Activated CD4-positive, alpha-beta memory T cell treated with anti-CD3 and anti-CD28 coated beads, Interleukin-2, amount 10 ng/mL, durations not matched to agents 7 days and 5 days (primary cell): ENCODE measurements around the gene WDR38. TPM values are rescaled to one million over a fixed set of nuclear protein-coding genes. Genes with fewer than 3 reads are reported as not detected.

Experiments used
- CTCF ChIA-PET: fragments of 350-600 bp; sonication (Branson Sonifier 250); formaldehyde crosslinking; loops from one replicate; lab custom pipeline; 2021; ENCODE audit warnings: antibody characterized with exemption, inconsistent platforms; lab: Charles Lee
- POLR2A ChIA-PET: fragments of 350-600 bp; sonication (Branson Sonifier 250); formaldehyde crosslinking; loops from one replicate; lab custom pipeline; 2021; ENCODE audit warnings: antibody characterized with exemption; lab: Charles Lee
- DNase-seq: peaks from one replicate; pipeline ENCODE4 v3.0.0-alpha.2; 2020
- H3K27ac Mint-ChIP-seq: one replicate; pipeline ENCODE4 v1.8.0; 2021; ENCODE audit warnings: mild to moderate bottlenecking, mixed read lengths
- H3K27me3 Mint-ChIP-seq: one replicate; pipeline ENCODE4 v1.8.0; 2021; ENCODE audit warnings: mixed read lengths
- H3K36me3 Mint-ChIP-seq: one replicate; pipeline ENCODE4 v1.8.0; 2021; ENCODE audit warnings: low read depth, mixed read lengths
- H3K4me1 Mint-ChIP-seq: one replicate; pipeline ENCODE4 v1.8.0; 2021; ENCODE audit warnings: mixed read lengths
- H3K4me3 Mint-ChIP-seq: one replicate; pipeline ENCODE4 v1.8.0; 2021; ENCODE audit warnings: mild to moderate bottlenecking, mixed read lengths
- H3K9me3 Mint-ChIP-seq: one replicate; pipeline ENCODE4 v1.8.0; 2021; ENCODE audit warnings: mixed read lengths
- total RNA-seq, 2 experiments: library from RNA; stranded (reverse); gene quantifications; one replicate each; pipeline ENCODE4 v1.2.3, GENCODE V29; 2021

WDR38 gene
- total RNA-seq, 2 experiments from 2014 or later, result not detected

DNA sequence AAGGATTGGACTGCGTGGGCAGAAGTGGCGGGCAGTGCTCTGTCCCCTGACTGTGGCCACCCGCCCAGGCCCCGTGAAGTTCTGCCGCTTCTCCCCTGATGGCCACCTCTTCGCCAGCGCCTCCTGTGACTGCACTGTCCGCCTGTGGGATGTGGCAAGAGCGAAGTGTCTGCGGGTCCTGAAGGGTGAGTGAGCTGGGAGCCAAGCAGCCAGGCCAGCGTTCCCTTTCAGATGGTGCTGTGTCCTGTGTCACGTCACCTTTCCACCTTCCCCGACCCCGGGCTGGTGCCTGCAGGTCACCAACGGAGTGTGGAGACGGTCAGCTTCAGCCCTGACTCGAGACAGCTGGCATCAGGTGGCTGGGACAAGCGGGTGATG is 2.3 kb downstream of the WDR38 start:
- H3K9me3 Mint-ChIP-seq, result no peaks in the 10 kb centered on the region
- H3K4me3 Mint-ChIP-seq, result no peak overlapping the region
- peaks cover 37% of the 10 kb centered on the region for H3K4me1 Mint-ChIP-seq
- no peak overlapping the region for H3K27ac Mint-ChIP-seq
- ChIA-PET POLR2A (interaction anchor here (1.2 to 7.9 kb wide), 5 partner anchors 14 to 84 kb away, joined by 3 to 66 read pairs (median 13); partner anchors contain the start of gene NR6A1), CTCF (interaction anchor here (6.1 to 13.2 kb wide), 2 partner anchors 15 to 83 kb away, joined by 46 to 264 read pairs; partner anchors contain the start of genes NR6A1 and OLFML2A)
- no peak for DNase-seq
- peaks cover 39% of the 10 kb centered on the region for H3K36me3 Mint-ChIP-seq
- H3K27me3 Mint-ChIP-seq, result peaks cover 7% of the 10 kb centered on the region

- DNase-seq, result no peak
- H3K4me1 Mint-ChIP-seq, result peaks cover 41% of the 10 kb centered on the region
- POLR2A ChIA-PET, result interaction anchor here (1.2 to 7.9 kb wide), 5 partner anchors 13 to 84 kb away, joined by 3 to 66 read pairs (median 13); partner anchors contain the start of gene NR6A1
- H3K9me3 Mint-ChIP-seq, result no peaks in the 10 kb centered on the region
- CTCF ChIA-PET, result interaction anchor here (6.1 to 13.2 kb wide), 2 partner anchors 16 to 83 kb away, joined by 46 to 264 read pairs; partner anchors contain the start of genes NR6A1 and OLFML2A
- peaks cover 45% of the 10 kb centered on the region for H3K36me3 Mint-ChIP-seq
- peaks cover 6% of the 10 kb centered on the region for H3K27me3 Mint-ChIP-seq
- H3K27ac Mint-ChIP-seq, result no peak overlapping the region
- H3K4me3 Mint-ChIP-seq, result no peak overlapping the region
Measured at GRCh38 chr9:124855944-124856765, 2.9 kb downstream of the WDR38 start.

GRCh38 chr9:124857533-124858162 is 4.4 kb downstream of the WDR38 start:
- Mint-ChIP-seq H3K36me3 (peaks cover 51% of the 10 kb centered on the region), H3K4me3 (no peak overlapping the region), H3K4me1 (peaks cover 40% of the 10 kb centered on the region), H3K9me3 (no peaks in the 10 kb centered on the region), H3K27me3 (peaks cover 2% of the 10 kb centered on the region), H3K27ac (no peak overlapping the region)
- ChIA-PET POLR2A (interaction anchor here (1.8 to 7.9 kb wide), 3 partner anchors 14 to 86 kb away, joined by 5 to 210 read pairs (median 66); partner anchors contain the start of gene NR6A1), CTCF (interaction anchor here (1.9 to 13.2 kb wide), 2 partner anchors 12 to 85 kb away, joined by 9 to 264 read pairs; partner anchors contain the start of genes NR6A1 and OLFML2A)
- no peak for DNase-seq

DNA sequence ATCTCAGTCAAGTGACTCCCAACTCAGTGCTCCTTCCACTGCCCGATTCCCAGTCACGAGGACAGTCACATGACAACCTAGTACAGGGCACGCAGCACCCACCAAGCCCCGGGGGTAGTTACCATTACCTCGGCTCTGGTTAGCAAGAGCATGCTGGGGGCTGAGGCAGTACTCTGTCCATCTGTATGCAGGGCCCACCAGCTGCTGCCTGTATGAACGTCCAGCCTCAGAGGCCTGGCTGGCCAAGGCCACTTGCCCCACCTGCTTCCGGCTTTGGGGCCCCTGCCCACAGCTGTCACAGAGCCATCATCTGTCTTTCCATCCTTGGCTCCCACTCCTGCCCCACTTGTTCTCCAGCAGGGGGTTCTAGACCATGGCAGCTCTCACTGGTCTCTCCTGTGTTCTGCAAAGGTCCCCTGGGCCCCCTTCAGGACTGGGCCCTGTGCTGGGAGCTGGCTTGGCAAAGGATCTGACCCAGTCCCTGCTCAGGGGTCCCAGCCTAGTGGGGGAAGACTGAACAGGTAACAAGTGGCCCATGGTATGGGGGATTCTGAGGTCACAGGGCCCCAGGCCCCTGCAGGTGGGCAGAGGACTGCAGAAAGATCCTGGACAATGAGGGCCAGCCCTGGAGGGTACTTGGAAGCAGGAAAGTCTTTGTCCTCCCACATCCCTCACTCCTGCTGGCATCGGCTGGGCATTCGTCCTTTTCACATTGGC is 5.2 kb downstream of the WDR38 start:
- POLR2A ChIA-PET, result interaction anchor here (1.8 to 7.9 kb wide), 3 partner anchors 14 to 86 kb away, joined by 5 to 210 read pairs (median 66); partner anchors contain the start of gene NR6A1
- Mint-ChIP-seq H3K9me3 (no peaks in the 10 kb centered on the region), H3K27me3 (no peaks in the 10 kb centered on the region), H3K36me3 (peaks cover 51% of the 10 kb centered on the region), H3K27ac (no peak overlapping the region), H3K4me1 (peaks cover 40% of the 10 kb centered on the region), H3K4me3 (no peak overlapping the region)
- no peak for DNase-seq
- CTCF ChIA-PET, result interaction anchor here (0.6 to 13.2 kb wide), 4 partner anchors 12 to 104 kb away, joined by 3 to 264 read pairs (median 6); partner anchors contain the start of genes NR6A1 and OLFML2A

DNA sequence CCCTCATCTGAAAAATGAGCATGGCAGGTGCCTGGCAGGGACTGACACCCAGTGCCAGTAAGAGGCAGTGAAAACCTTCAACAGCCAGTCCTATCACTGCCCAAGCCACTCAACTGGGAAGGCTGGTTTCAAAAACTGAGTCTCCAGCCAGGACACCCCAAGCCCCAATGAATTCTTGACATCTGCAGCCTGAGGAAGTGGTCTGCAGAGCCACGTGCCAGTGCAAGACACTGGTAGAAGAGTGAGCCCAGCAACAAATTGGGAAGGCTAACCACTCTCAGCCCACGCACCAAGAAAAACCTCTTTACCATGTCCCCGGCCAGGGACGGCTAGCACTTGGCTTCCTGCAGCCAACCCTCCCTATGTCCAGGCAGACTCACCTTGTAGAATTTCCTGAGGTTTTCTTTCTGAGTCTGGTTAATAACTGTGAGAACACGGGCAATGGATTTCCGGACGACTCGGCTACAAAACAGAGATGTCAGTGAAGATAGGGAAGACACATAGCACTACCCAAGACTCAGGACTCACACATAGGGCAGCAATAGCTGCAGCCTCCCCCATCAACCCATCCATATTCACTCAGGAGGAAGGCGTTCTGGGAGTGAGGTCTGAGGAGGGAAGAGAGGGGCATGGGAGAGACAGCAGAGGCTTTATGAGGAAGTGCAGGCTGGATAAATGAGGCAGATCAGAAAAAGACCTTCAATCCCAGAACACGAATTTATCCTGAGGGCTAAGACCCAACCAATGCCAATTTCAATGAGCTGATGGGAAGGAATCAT is 6.7 kb downstream of the WDR38 start:
- H3K4me3 Mint-ChIP-seq, result peak overlapping the region; percentile 86
- H3K27ac Mint-ChIP-seq, result peak overlapping the region; percentile 96
- CTCF ChIA-PET, result interaction anchor here (1.6 to 3.3 kb wide), 5 partner anchors 8 to 284 kb away, joined by 5 to 36 read pairs (median 10); partner anchors contain the start of genes NR6A1, SCAI and WDR38
- peaks cover 44% of the 10 kb centered on the region for H3K4me1 Mint-ChIP-seq
- POLR2A ChIA-PET, result interaction anchor here (1.1 to 7.1 kb wide), 15 partner anchors 7 to 483 kb away, joined by 3 to 210 read pairs (median 9); partner anchors contain the start of genes HSPA5, NR6A1, RABEPK and SCAI
- no peak for DNase-seq
- H3K27me3 Mint-ChIP-seq, result no peaks in the 10 kb centered on the region
- peaks cover 51% of the 10 kb centered on the region for H3K36me3 Mint-ChIP-seq
- no peaks in the 10 kb centered on the region for H3K9me3 Mint-ChIP-seq

DNA sequence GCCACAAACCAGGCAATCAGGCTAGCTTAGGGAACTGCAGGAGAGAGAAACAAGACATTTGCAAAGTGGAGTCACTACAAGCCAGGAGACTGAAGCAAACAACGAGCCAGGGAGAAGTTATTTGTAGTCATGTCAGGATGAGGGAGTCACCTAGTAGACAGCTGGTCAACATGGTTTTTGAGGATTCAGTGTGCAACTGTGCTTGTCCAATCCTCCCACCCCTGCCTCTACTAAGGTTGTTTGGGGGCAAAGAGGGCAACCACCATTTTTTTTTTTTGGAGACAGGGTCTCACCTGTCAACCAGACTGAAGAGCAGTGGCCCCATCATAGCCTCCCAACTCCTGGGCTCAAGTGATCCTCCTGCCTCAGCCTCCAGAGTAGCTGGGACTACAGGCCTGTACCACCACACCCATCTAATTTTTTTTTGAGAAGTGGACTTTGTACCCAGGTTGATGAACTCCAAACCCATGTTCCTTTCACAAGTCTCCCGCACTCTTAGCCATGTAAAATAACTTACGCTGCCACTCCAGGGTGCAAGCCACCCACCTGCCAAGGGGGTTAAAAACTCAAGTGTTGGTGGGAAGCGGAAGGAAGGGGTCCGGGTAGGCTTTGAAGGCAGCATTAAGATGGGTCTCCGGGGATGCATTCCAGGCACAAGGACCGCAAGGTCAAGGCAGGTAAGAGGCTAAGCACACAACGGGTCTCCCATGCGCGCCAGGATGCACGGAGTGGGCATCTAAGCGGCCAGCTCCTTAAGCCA is 7.5 kb downstream of the WDR38 start:
- H3K27me3 Mint-ChIP-seq, result no peaks in the 10 kb centered on the region
- POLR2A ChIA-PET, result interaction anchor here (0.6 to 7.1 kb wide), 30 partner anchors 8 to 846 kb away, joined by 3 to 210 read pairs (median 5); partner anchors contain the start of genes GOLGA1, HSPA5, MAPKAP1 and NR6A1
- H3K4me3 Mint-ChIP-seq, result peak overlapping the region; percentile 86
- CTCF ChIA-PET, result interaction anchor here (0.6 to 3.3 kb wide), 8 partner anchors 8 to 283 kb away, joined by 3 to 36 read pairs (median 8); partner anchors contain the start of genes NR6A1, SCAI and WDR38
- H3K36me3 Mint-ChIP-seq, result peaks cover 51% of the 10 kb centered on the region
- H3K27ac Mint-ChIP-seq, result peak overlapping the region; percentile 96
- no peaks in the 10 kb centered on the region for H3K9me3 Mint-ChIP-seq
- H3K4me1 Mint-ChIP-seq, result peaks cover 44% of the 10 kb centered on the region
- no peak for DNase-seq

- H3K4me1 Mint-ChIP-seq, result peaks cover 44% of the 10 kb centered on the region
- peak within 1 kb of the TSS; percentile 96 for H3K27ac Mint-ChIP-seq
- H3K9me3 Mint-ChIP-seq, result no peaks in the 10 kb centered on the region
- POLR2A ChIA-PET, result interaction anchor here (0.6 to 7.1 kb wide), 36 partner anchors 9 to 845 kb away, joined by 3 to 210 read pairs (median 4); partner anchors contain the start of genes GOLGA1, HSPA5, MAPKAP1 and NR6A1
- H3K27me3 Mint-ChIP-seq, result no peaks in the 10 kb centered on the region
- peaks cover 51% of the 10 kb centered on the region for H3K36me3 Mint-ChIP-seq
- H3K4me3 Mint-ChIP-seq, result peak within 1 kb of the TSS; percentile 86
- peak; percentile 97 for DNase-seq
- CTCF ChIA-PET, result interaction anchor here (0.6 to 3.3 kb wide), 10 partner anchors 9 to 282 kb away, joined by 3 to 36 read pairs (median 6); partner anchors contain the start of genes NR6A1, SCAI and WDR38
Measured at GRCh38 chr9:124861342-124862229, 8.3 kb downstream of the WDR38 start, which contains the start of the genes ARPC5L and RPL35. Gene ARPC5L (plus strand): TSS chr9:124862130. CDS start chr9:124869291, 7,161 bp downstream. Gene RPL35 (minus strand): TSS chr9:124861957. CDS start chr9:124861912, 45 bp downstream.

- Mint-ChIP-seq H3K27me3 (no peaks in the 10 kb centered on the region), H3K36me3 (peaks cover 34% of the 10 kb centered on the region), H3K9me3 (no peaks in the 10 kb centered on the region), H3K4me3 (peak overlapping the region; percentile 40), H3K27ac (peak overlapping the region; percentile 25), H3K4me1 (peaks cover 55% of the 10 kb centered on the region)
- ChIA-PET POLR2A (interaction anchor here (3.6 to 7.1 kb wide), 3 partner anchors 9 to 378 kb away, joined by 31 to 210 read pairs (median 34); partner anchors contain the start of genes HSPA5 and WDR38), CTCF (interaction anchor here (1.2 to 3.2 kb wide), 4 partner anchors 11 to 263 kb away, joined by 3 to 36 read pairs (median 6); partner anchors contain the start of gene WDR38)
- no peak for DNase-seq
Measured at GRCh38 chr9:124863371-124863871, 10.2 kb downstream of the WDR38 start.
